Measurements from ENCODE around the gene PLOD1. TPM values are rescaled to one million over a fixed set of nuclear protein-coding genes. Genes with fewer than 3 reads are reported as not detected.
"Not testable (repeated sequence)": the region's sequence is repeated elsewhere in the genome, so short reads cannot be mapped to it uniquely, and the experiment has no call there.

The PLOD1 gene
- total RNA-seq, 1 donor from 2014 or later = 173 TPM

GRCh38 chr1:11898086-11898785, 36.3 kb upstream of the PLOD1 start:
- no peak for DNase-seq (ENCODE audit: low spot score)
- H3K27me3 Mint-ChIP-seq (ENCODE audit: unreplicated experiment) = peaks cover 6% of the 10 kb centered on the region
- no peaks in the 10 kb centered on the region for H3K36me3 Mint-ChIP-seq (ENCODE audit: low read depth, unreplicated experiment)
- no peak overlapping the region for H3K4me3 Mint-ChIP-seq (ENCODE audit: unreplicated experiment)
- TF ChIP-seq CTCF (IDR thresholded peaks at IDR 0.05; ENCODE audit: unreplicated experiment) = no peak
- no peaks in the 10 kb centered on the region for H3K4me1 Mint-ChIP-seq (ENCODE audit: unreplicated experiment)
- no peaks in the 10 kb centered on the region for H3K9me3 Mint-ChIP-seq (ENCODE audit: unreplicated experiment)
- H3K27ac Mint-ChIP-seq (ENCODE audit: unreplicated experiment) = no peak overlapping the region

DNA sequence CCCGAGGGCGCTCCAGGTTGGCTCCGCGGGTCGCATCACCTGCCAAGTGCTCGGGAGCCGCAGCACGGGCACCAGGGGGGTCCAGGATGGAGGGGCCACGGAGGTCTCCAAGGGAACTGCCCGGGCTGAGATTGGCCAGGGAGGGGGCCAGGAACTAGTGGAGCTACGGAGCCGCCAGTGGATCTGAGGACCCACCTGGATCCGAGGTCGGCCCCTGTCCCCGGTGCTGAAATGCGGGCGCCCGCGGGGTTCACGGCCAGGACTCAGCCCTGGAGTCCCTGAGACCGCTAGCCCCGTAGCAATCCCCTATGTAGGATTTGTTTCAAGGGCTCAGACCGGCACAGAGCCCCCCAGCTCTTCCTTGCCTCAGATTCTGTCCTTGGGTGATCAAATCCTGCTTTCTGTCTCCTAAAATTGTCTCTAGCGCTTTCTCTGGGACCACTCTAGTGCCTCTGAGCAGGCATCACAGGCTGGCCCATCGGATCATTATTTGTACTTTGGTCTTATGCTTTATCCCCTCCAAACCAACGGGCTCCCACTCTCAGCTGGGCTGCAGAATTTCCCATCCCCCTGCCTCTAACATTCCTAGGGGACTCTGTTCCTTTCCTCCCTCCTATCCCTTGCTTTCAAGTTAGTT, 35.6 kb upstream of the PLOD1 start:
- no peaks in the 10 kb centered on the region for H3K9me3 Mint-ChIP-seq (ENCODE audit: unreplicated experiment)
- no peak overlapping the region for H3K27ac Mint-ChIP-seq (ENCODE audit: unreplicated experiment)
- H3K36me3 Mint-ChIP-seq (ENCODE audit: low read depth, unreplicated experiment) = no peaks in the 10 kb centered on the region
- H3K4me1 Mint-ChIP-seq (ENCODE audit: unreplicated experiment) = no peaks in the 10 kb centered on the region
- peaks cover 6% of the 10 kb centered on the region for H3K27me3 Mint-ChIP-seq (ENCODE audit: unreplicated experiment)
- H3K4me3 Mint-ChIP-seq (ENCODE audit: unreplicated experiment) = no peak overlapping the region
- TF ChIP-seq CTCF (IDR thresholded peaks at IDR 0.05; ENCODE audit: unreplicated experiment) = no peak
- peak; percentile 59 for DNase-seq (ENCODE audit: low spot score)

DNA sequence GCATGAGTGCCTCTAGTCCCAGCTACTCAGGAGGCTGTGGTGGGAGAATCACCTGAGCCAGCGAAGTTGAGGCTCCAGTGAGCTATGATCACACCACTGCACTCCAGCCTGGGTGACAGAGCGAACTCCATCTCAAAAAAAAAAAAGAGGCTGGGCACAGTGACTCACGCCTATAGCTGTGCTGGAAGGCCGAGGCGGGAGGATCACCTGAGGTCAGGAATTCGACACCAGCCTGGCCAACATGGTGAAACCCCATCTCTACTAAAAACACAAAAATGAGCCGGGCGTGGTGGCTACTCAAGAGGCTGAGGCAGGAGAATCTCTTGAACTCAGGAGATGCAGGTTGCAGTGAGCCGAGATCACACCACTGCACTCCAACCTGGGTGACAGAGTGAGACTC, 33.1 kb upstream of the PLOD1 start:
- not testable (repeated sequence) for H3K27me3 Mint-ChIP-seq (ENCODE audit: unreplicated experiment); H3K4me1 Mint-ChIP-seq (ENCODE audit: unreplicated experiment); H3K4me3 Mint-ChIP-seq (ENCODE audit: unreplicated experiment); H3K9me3 Mint-ChIP-seq (ENCODE audit: unreplicated experiment); H3K36me3 Mint-ChIP-seq (ENCODE audit: low read depth, unreplicated experiment); H3K27ac Mint-ChIP-seq (ENCODE audit: unreplicated experiment); DNase-seq (ENCODE audit: low spot score)

DNA sequence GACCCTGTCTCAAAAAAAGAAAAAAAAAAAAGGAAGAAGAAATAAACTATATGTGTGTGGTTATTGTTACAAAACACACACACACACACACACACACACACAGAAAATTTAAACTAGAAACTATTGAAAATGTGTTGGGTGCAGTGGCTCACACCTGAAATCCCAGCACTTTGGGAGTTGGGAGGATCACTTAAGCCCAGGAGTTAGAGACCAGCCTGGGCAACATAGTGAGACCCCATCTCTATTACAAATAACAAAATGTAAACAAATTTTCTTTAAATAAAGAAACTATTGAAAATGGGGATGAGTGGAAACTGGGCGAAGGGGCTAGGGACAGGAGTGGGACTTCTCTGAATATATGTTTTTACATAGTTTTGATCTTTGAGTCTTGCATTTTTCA, 31.3 kb upstream of the PLOD1 start:
- no peak for DNase-seq (ENCODE audit: low spot score)
- TF ChIP-seq CTCF (IDR thresholded peaks at IDR 0.05; ENCODE audit: unreplicated experiment) = no peak
- H3K27ac Mint-ChIP-seq (ENCODE audit: unreplicated experiment) = no peak overlapping the region
- peaks cover 9% of the 10 kb centered on the region for H3K27me3 Mint-ChIP-seq (ENCODE audit: unreplicated experiment)
- H3K4me3 Mint-ChIP-seq (ENCODE audit: unreplicated experiment) = no peak overlapping the region
- H3K4me1 Mint-ChIP-seq (ENCODE audit: unreplicated experiment) = peaks cover 10% of the 10 kb centered on the region
- H3K9me3 Mint-ChIP-seq (ENCODE audit: unreplicated experiment) = no peaks in the 10 kb centered on the region
- no peaks in the 10 kb centered on the region for H3K36me3 Mint-ChIP-seq (ENCODE audit: low read depth, unreplicated experiment)

GRCh38 chr1:11904156-11904555, 30.4 kb upstream of the PLOD1 start:
- Mint-ChIP-seq H3K4me1 (ENCODE audit: unreplicated experiment) (peaks cover 14% of the 10 kb centered on the region), H3K27me3 (ENCODE audit: unreplicated experiment) (peaks cover 12% of the 10 kb centered on the region)
- H3K4me3 Mint-ChIP-seq (ENCODE audit: unreplicated experiment); DNase-seq (ENCODE audit: low spot score); H3K36me3 Mint-ChIP-seq (ENCODE audit: low read depth, unreplicated experiment); H3K9me3 Mint-ChIP-seq (ENCODE audit: unreplicated experiment); H3K27ac Mint-ChIP-seq (ENCODE audit: unreplicated experiment): not testable (repeated sequence)

- Mint-ChIP-seq H3K4me3 (ENCODE audit: unreplicated experiment) (no peak overlapping the region), H3K9me3 (ENCODE audit: unreplicated experiment) (no peaks in the 10 kb centered on the region), H3K4me1 (ENCODE audit: unreplicated experiment) (peaks cover 14% of the 10 kb centered on the region), H3K36me3 (ENCODE audit: low read depth, unreplicated experiment) (no peaks in the 10 kb centered on the region), H3K27ac (ENCODE audit: unreplicated experiment) (no peak overlapping the region), H3K27me3 (ENCODE audit: unreplicated experiment) (peaks cover 8% of the 10 kb centered on the region)
- no peak for DNase-seq (ENCODE audit: low spot score)
- no peak for TF ChIP-seq CTCF (IDR thresholded peaks at IDR 0.05; ENCODE audit: unreplicated experiment)
Observed at GRCh38 chr1:11904978-11905377, 29.5 kb upstream of the PLOD1 start.

Measured in endothelial cell (in vitro differentiated cells).